Measurements from ENCODE around the gene C3orf33. TPM values are rescaled to one million over a fixed set of nuclear protein-coding genes. Genes with fewer than 3 reads are reported as not detected.

Gene C3orf33
- total RNA-seq, 2 experiments from 2014 or later, result 1.1 to 1.3 TPM

DNA sequence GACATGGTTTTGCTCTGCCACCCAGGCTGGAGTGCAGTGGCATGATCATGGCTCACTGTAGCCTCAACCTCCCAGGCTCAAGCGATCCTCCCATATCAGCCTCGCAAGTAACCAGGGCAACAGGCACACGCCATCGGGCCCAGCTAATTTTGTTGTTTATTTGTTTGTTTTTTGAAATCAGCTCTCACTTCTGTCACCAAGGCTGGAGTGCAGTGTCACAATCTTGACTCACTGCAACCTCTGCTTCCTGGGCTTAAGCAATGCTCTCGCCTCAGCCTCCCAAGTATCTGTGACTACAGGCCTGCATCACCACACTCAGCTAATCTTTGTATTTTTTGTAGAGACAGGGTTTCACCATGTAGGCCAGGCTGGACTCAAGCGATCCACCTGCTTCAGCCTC, 35.0 kb downstream of the C3orf33 start:
- CTCF ChIA-PET, result no interaction called here
- no peak overlapping the region for H3K4me3 Mint-ChIP-seq
- DNase-seq (no peak), ATAC-seq (no peak)
- peaks cover 2% of the 10 kb centered on the region for H3K4me1 Mint-ChIP-seq
- H3K27ac Mint-ChIP-seq, result no peak overlapping the region
- peaks cover 11% of the 10 kb centered on the region for H3K36me3 Mint-ChIP-seq
- H3K27me3 Mint-ChIP-seq, result no peaks in the 10 kb centered on the region
- peaks cover 5% of the 10 kb centered on the region for H3K9me3 Mint-ChIP-seq (ENCODE audit: low read depth)

DNA sequence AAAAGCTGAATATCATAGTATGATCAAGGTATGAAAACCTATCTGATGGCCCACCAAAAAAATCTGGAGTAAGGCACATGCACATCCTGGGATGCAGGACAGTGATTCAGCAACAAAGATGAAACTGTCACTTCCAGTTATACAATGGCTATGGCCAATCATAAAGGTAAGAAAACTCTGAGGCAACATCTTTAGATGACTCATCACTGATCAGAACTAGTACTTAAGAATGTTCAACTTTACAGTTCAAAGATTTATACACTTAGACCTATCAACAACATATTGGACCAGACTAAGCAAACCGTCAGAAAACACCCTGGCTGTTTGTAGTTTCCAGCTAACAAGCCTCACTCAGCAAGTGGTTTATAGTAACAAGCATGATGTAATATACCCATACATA, 39.9 kb downstream of the C3orf33 start:
- Mint-ChIP-seq H3K4me1 (peaks cover 5% of the 10 kb centered on the region), H3K27ac (no peak overlapping the region), H3K9me3 (ENCODE audit: low read depth) (peaks cover 5% of the 10 kb centered on the region), H3K27me3 (no peaks in the 10 kb centered on the region), H3K4me3 (no peak overlapping the region), H3K36me3 (peaks cover 13% of the 10 kb centered on the region)
- CTCF ChIA-PET, result interaction anchor here (1.8 kb wide), 1 partner anchor 40 kb away, joined by 8 read pairs; the partner anchor contains the start of gene C3orf33
- no peak for ATAC-seq
- DNase-seq, result no peak

DNA sequence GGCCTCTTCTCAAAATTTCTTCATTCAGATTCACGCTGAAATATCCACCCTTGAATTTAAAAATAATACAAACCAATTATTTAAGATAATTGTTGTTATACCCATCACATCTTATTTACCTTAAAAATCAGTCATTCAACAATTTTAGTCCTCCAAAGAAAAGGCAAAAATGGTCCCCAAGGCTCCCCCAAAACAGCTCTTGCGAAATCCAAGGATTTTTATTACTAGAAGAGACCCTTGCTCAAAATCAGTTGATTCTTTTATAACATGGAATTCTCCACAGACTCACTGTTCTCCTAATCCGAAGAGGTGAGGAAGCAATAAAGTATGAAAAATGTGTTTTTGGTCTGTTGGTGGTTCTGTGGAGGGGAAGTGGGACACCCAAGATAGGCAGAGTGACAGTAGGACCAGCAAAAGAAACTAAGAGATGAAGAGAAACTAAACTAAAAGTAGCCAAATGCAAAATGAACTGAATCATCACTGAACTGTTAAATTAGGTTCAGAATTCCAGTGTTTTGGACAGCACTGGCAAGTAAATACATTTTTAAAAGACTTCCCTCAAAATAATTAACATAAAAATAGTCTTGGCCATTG, 42.1 kb downstream of the C3orf33 start:
- H3K36me3 Mint-ChIP-seq, result peaks cover 3% of the 10 kb centered on the region
- CTCF ChIA-PET, result no interaction called here

DNA sequence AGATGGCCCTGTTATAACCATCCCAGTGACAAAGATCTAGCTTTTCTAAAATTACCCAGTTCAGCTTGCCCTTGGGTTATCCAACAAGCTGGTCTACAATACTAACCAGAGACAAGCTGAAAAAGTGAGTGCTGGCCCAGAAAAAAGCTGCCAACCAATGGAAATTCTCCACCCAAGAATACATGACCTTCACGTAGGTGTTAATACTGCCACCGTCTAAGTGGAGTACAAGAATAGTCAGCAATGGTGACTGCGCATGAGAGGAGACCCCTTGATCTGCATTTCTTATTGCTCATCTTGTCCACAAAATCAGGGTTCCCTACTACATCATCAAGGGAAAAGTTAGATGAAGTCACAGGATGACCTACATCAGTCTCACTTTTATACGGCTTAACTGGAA, 45.4 kb downstream of the C3orf33 start:
- H3K4me3 Mint-ChIP-seq, result no peak overlapping the region
- ATAC-seq (no peak), DNase-seq (no peak)
- no peaks in the 10 kb centered on the region for H3K27me3 Mint-ChIP-seq
- H3K27ac Mint-ChIP-seq, result no peak overlapping the region
- no peaks in the 10 kb centered on the region for H3K9me3 Mint-ChIP-seq (ENCODE audit: low read depth)
- CTCF ChIA-PET, result interaction anchor here (1.1 kb wide), 1 partner anchor 45 kb away, joined by 3 read pairs; no protein-coding TSS in a partner anchor
- H3K36me3 Mint-ChIP-seq, result peaks cover 3% of the 10 kb centered on the region
- H3K4me1 Mint-ChIP-seq, result peaks cover 2% of the 10 kb centered on the region

More for the DNA sequence above, 42.1 kb downstream of the C3orf33 start:
- Mint-ChIP-seq H3K27ac (no peak overlapping the region), H3K4me1 (peaks cover 5% of the 10 kb centered on the region), H3K4me3 (no peak overlapping the region), H3K27me3 (no peaks in the 10 kb centered on the region), H3K9me3 (ENCODE audit: low read depth) (no peaks in the 10 kb centered on the region)
- no peak for ATAC-seq
- no peak for DNase-seq

DNA sequence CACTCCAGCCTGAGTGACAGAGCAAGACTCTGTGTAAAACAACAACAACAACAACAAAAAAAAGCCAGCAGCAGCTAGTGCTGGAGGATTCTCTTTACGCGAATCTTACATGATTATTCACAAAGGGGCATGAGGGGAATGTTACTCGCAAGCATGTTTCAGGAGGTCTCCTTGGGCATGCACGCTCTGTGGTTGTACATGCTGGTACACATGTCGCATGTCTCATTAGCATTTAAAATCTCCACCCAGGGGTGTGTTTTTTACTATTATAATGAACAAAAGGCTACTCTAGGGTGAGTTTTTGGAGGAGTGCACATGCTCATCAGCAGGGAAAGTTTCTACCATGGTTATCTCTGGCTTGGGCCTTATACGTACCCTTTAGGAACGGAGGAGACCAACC, 48.5 kb downstream of the C3orf33 start:
- H3K27me3 Mint-ChIP-seq, result no peaks in the 10 kb centered on the region
- CTCF ChIA-PET, result no interaction called here

DNA sequence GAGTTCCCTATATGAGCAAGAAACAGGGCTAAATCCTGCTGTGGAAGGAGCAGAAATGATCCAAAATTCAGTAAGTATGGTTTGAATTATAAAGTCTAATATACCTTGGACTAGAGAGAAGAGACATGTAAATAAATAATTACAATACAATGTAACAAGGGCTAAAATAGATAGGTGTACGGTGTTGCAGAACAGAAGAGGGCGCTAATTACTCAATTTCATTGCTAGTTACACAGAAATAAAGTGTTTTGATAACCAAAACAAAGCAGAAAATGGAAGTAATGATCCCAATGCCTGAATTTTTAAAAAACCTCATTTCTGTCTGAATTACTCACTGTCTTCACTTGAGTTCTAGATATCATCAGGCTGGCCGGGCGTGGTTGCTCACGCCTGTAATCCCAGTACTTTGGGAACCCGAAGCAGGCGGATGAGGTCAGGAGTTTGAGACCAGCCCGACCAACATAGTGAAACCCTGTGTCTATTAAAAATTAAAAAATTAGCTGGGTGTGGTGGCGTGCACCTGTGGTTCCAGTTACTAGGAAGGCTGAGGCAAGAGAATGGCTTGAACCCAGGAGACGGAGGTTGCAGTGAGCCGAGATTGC, 52.9 kb downstream of the C3orf33 start:
- H3K4me1 Mint-ChIP-seq, result no peaks in the 10 kb centered on the region
- no peak overlapping the region for H3K27ac Mint-ChIP-seq
- CTCF ChIA-PET, result interaction anchor here (1.2 to 1.3 kb wide), 2 partner anchors 53 to 236 kb away, joined by 3 to 5 read pairs; partner anchors contain the start of gene C3orf33
- H3K27me3 Mint-ChIP-seq, result peaks cover under 1% of the 10 kb centered on the region
- H3K4me3 Mint-ChIP-seq, result no peak overlapping the region
- no peaks in the 10 kb centered on the region for H3K36me3 Mint-ChIP-seq
- DNase-seq (no peak), ATAC-seq (no peak)
- H3K9me3 Mint-ChIP-seq (ENCODE audit: low read depth), result no peaks in the 10 kb centered on the region

More for the DNA sequence above, 48.5 kb downstream of the C3orf33 start:
- Mint-ChIP-seq H3K4me3 (no peak overlapping the region), H3K27ac (no peak overlapping the region), H3K9me3 (ENCODE audit: low read depth) (no peaks in the 10 kb centered on the region), H3K36me3 (no peaks in the 10 kb centered on the region), H3K4me1 (no peaks in the 10 kb centered on the region)
- ATAC-seq (no peak), DNase-seq (no peak)

DNA sequence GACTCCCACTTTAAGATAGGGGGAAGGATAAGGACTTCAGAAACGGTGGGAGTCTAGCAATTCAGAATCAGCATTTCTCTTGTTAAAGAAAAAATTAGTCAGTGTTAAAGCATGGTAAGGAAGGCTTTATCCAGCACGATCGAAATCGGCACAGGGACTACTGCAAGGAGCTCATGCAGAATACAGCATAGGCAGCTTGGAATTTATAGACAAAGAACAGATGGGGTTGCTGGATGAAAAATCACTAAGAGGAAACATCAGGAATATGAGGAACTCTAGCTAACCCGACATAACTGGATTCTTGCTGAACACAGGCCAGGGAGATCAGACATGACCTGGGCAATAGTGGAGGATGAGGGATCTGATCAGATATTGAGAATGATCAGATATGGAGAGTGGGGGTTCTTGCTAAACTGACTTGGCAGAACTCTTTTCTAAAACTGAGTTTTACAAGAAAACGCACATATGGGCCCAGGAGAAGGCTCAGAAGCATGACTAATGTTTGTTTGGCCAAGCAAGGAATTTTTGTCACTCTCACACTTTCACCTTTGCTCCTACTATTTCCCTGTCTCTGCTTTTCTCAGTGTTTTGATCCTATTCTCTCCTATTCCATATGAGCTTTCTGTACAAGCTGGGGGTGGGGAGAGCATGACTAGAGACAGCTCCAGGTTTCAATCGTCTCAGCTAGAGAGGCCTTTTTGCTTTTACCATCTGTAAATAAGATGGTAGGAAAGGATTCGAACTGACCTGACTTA, 57.3 kb downstream of the C3orf33 start:
- no peak for ATAC-seq
- Mint-ChIP-seq H3K9me3 (ENCODE audit: low read depth) (no peaks in the 10 kb centered on the region), H3K36me3 (no peaks in the 10 kb centered on the region), H3K27ac (no peak overlapping the region), H3K27me3 (peaks cover 42% of the 10 kb centered on the region), H3K4me3 (no peak overlapping the region), H3K4me1 (peaks cover 15% of the 10 kb centered on the region)
- CTCF ChIA-PET, result interaction anchor here (1.6 to 2.7 kb wide), 2 partner anchors 47 to 57 kb away, joined by 3 to 11 read pairs; partner anchors contain the start of gene C3orf33
- no peak for DNase-seq

DNA sequence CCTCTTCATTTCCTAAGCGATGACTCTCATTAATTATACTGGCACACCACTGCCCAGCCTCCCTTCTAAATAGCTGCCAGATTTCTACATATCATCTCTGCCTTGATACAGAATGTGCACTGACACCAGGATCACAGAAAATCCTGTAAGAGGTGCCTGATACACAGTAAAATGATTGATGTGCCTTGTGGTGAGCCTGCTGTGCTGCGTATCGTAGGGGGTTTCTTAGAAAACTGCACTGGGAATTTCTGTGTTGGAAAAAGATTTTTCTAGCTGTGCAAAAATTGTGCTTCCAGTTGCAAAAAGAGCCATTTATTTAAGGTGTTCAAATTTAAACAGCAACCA, 58.2 kb downstream of the C3orf33 start:
- Mint-ChIP-seq H3K27me3 (peaks cover 51% of the 10 kb centered on the region), H3K36me3 (no peaks in the 10 kb centered on the region), H3K4me1 (peaks cover 19% of the 10 kb centered on the region), H3K27ac (no peak overlapping the region), H3K9me3 (ENCODE audit: low read depth) (no peaks in the 10 kb centered on the region), H3K4me3 (no peak overlapping the region)
- ATAC-seq (no peak), DNase-seq (no peak)
- CTCF ChIA-PET, result interaction anchor here (1.6 to 2.7 kb wide), 2 partner anchors 46 to 58 kb away, joined by 3 to 11 read pairs; partner anchors contain the start of gene C3orf33

DNA sequence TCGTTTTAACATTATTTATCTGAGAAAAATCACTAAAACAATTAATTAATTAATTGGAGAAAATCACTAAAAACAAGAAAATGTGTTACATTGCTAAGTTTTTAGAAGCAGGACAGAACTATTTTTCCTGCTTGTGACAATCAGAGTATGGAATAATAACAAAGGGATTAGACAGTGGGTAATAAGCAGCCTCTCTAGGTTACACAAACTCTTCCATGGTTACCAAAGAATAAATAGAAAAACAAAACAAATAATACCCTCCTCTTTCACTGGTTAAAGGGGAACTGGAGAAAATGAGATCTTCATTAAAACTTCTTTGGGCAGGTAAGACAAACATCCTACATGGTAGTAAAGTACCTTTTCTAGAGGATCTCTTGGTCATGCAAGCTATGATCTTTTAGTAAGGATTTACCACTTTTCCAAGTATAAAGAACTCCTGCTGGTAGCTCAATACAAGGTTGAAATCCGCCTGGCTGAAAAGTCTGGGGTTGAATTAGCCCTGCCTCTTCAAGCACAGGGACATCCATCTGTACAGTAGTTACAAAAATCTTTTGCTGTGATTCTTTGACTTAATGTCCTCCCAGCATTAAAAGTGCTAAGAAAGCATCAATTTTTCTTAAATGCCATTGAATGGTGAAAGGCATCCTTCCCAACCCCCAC, 58.7 kb downstream of the C3orf33 start:
- Mint-ChIP-seq H3K4me3 (no peak overlapping the region), H3K27ac (no peak overlapping the region), H3K27me3 (peaks cover 56% of the 10 kb centered on the region), H3K4me1 (peaks cover 19% of the 10 kb centered on the region), H3K9me3 (ENCODE audit: low read depth) (no peaks in the 10 kb centered on the region), H3K36me3 (no peaks in the 10 kb centered on the region)
- ATAC-seq (no peak), DNase-seq (no peak)
- CTCF ChIA-PET, result interaction anchor here (1.6 to 2.7 kb wide), 2 partner anchors 45 to 58 kb away, joined by 3 to 11 read pairs; partner anchors contain the start of gene C3orf33

DNA sequence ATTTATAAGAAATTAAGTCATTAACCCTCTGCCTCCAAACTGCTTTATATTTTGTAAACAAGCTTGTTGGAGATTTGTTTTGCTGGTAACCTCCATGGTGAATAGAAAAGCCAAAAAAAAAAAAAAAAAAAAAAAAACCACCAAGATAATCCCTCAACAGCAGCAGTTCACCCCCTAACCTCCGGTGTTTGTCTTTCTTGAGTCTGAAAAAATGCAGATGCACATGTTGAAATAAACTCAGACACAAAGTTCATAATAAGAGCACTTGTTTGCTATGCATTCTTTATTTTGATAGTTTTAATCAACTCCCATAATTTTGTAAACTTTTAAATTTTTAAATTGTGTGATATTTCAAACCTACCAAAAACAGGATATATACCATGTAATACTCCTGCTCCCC, 59.4 kb downstream of the C3orf33 start:
- Mint-ChIP-seq H3K4me1 (peaks cover 19% of the 10 kb centered on the region), H3K27ac (no peak overlapping the region), H3K27me3 (peaks cover 58% of the 10 kb centered on the region), H3K4me3 (no peak overlapping the region), H3K36me3 (no peaks in the 10 kb centered on the region), H3K9me3 (ENCODE audit: low read depth) (no peaks in the 10 kb centered on the region)
- CTCF ChIA-PET, result interaction anchor here (0.6 to 2.7 kb wide), 3 partner anchors 59 to 123 kb away, joined by 3 to 11 read pairs (median 3); partner anchors contain the start of gene C3orf33
- DNase-seq (no peak), ATAC-seq (no peak)

DNA sequence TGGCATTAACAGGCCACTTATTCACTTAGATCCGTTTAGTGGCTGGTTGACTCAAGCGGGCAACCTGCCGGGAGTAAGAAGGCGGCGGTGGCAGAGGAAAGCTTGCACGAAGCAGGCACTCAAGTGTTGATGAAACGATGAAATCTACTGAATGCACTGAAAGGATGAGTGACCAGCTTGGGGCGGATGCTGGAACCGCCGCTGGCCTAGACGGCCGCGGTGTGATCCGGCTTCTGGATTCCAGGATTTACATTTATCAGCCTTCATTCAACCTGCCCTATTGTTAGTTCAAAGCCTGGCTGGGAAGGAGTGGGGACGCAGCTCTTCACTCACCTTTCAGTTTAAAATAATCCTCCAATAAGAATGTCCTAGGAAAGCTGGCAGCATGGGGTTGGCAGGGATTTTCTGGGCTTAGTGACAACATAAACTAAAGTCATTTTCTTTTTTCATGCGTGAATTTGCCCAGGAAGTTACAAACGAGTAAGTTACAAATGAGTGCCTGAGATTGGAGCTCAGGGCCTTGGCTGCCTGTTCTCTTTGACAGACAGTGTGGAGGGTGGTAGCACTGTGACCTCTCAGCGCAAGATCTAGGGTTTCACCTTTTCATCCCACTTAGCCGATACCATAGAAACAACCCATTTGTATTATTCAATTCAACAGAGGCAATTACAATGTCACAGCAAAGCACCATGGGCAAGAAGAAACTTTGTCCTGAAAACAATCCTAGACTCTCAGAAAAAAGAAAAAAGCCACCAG, 60.1 kb downstream of the C3orf33 start:
- Mint-ChIP-seq H3K27ac (no peak overlapping the region), H3K4me3 (no peak overlapping the region), H3K9me3 (ENCODE audit: low read depth) (no peaks in the 10 kb centered on the region), H3K4me1 (peaks cover 19% of the 10 kb centered on the region), H3K27me3 (peaks cover 62% of the 10 kb centered on the region), H3K36me3 (no peaks in the 10 kb centered on the region)
- DNase-seq (no peak), ATAC-seq (no peak)
- CTCF ChIA-PET, result interaction anchor here (0.6 to 1.3 kb wide), 2 partner anchors 60 to 124 kb away, joined by 3 read pairs; partner anchors contain the start of gene C3orf33

DNA sequence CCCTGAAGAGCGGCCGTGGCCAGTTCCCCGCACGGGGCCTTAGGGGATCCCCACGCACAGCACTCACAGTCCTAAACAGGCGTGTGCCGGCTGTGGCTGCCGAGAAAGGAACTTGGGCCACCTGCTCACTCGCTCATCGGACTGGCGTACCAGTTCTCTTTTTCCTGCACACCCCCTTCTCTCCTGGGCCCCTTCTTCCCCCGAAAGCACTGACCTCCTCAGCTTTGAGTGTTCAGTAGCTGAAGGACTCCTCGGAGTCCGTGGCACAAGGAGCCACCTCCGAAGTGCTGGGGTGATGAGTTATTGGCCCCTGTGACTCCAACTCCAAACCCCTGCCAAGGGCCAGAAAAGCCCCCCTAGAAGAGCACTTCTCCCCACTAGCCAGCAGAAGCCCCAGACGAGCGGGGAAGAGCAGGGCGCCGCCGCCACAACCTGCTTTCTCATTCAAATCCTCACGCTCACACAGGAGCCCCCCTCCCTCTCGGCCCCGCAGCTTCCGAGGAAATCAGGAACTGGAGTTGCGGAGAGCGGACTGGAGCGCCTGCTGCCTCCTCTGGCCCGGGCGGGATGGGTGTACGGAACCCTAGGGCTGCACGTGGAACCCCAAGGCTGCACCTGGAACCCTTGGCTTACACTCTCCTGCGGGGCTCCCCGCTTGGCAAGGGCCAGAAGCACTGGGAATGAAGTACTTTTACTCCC, 61.3 kb downstream of the C3orf33 start, which contains the start of gene PLCH1:
TSS of gene PLCH1 (minus strand) at position 446 of the 699 bp plus-strand sequence. CDS start 40,847 bp downstream, outside the sequence.
- Mint-ChIP-seq H3K36me3 (no peaks in the 10 kb centered on the region), H3K4me1 (peaks cover 19% of the 10 kb centered on the region), H3K27ac (no peak within 1 kb of the TSS), H3K27me3 (peaks cover 70% of the 10 kb centered on the region), H3K9me3 (ENCODE audit: low read depth) (no peaks in the 10 kb centered on the region), H3K4me3 (peak within 1 kb of the TSS; percentile 74)
- peak; percentile 72 for ATAC-seq
- DNase-seq, result peak; percentile 56
- CTCF ChIA-PET, result no interaction called here

Data from activated CD8-positive, alpha-beta memory T cell treated with anti-CD3 and anti-CD28 coated beads, Interleukin-2, amount 10 ng/mL, durations not matched to agents 7 days and 5 days (primary cell).